HFFc6 (cell line): Measurements from ENCODE around the gene DACH1. TPM values are rescaled to one million over a fixed set of nuclear protein-coding genes. Genes with fewer than 3 reads are reported as not detected.

Source experiments
- DNase-seq: peaks from one replicate; pipeline ENCODE4 v3.0.0-alpha.2; 2018
- H3K27ac Mint-ChIP-seq: 2 replicates; pipeline ENCODE4 v1.8.0; 2020; ENCODE audit warnings: mild to moderate bottlenecking, mixed read lengths
- H3K27me3 Mint-ChIP-seq: 2 replicates; pipeline ENCODE4 v1.8.0; 2021; ENCODE audit warnings: mild to moderate bottlenecking, moderate library complexity, mixed read lengths; ENCODE audit not compliant: insufficient read depth
- H3K36me3 Mint-ChIP-seq: 2 replicates; pipeline ENCODE4 v1.8.0; 2021; ENCODE audit warnings: low read depth, mixed read lengths
- H3K4me1 Mint-ChIP-seq: 2 replicates; pipeline ENCODE4 v1.8.0; 2020; ENCODE audit warnings: low read depth, mixed read lengths
- H3K4me3 Mint-ChIP-seq: 2 replicates; pipeline ENCODE4 v1.8.0; 2020; ENCODE audit warnings: mild to moderate bottlenecking, moderate library complexity, mixed read lengths
- H3K9me3 Mint-ChIP-seq: 2 replicates; pipeline ENCODE4 v1.8.0; 2020; ENCODE audit warnings: mild to moderate bottlenecking, mixed read lengths
- CTCF ChIP-seq: fragments of 200-600 bp; sonication (generic); IDR thresholded peaks from 2 replicates; pipeline ENCODE4 v1.5.0; 2021; ENCODE audit warnings: antibody characterized with exemption, mild to moderate bottlenecking
- total RNA-seq, 6 experiments: library from RNA; stranded (reverse); fragmentation: NEBNext Ultra II Directional; extraction: Animal tissue kit (Norgen Biotek cat#: 25700); gene quantifications; 2 replicates in 1 of 6; 3 replicates in 5 of 6; pipeline ENCODE4 v1.2.3, GENCODE V29; 2021

Gene DACH1
- total RNA-seq, 6 experiments from 2014 or later = not detected

- H3K27ac Mint-ChIP-seq = no peak overlapping the region
- no peaks in the 10 kb centered on the region for H3K4me1 Mint-ChIP-seq
- no peaks in the 10 kb centered on the region for H3K36me3 Mint-ChIP-seq
- H3K4me3 Mint-ChIP-seq = no peak overlapping the region
- no peak for TF ChIP-seq CTCF
- no peak for DNase-seq
- H3K27me3 Mint-ChIP-seq = no peaks in the 10 kb centered on the region
- H3K9me3 Mint-ChIP-seq = peaks cover 10% of the 10 kb centered on the region
These were observed 19.9 kb upstream of the DACH1 start for GRCh38 chr13:71886880-71887279.

- Mint-ChIP-seq H3K4me1 (no peaks in the 10 kb centered on the region), H3K27me3 (no peaks in the 10 kb centered on the region; the same call in 1 of the 2 replicates), H3K36me3 (no peaks in the 10 kb centered on the region), H3K27ac (no peak overlapping the region), H3K4me3 (no peak overlapping the region), H3K9me3 (peaks cover 14% of the 10 kb centered on the region)
- no peak for DNase-seq
- no peak for TF ChIP-seq CTCF
These were observed 15.1 kb upstream of the DACH1 start for GRCh38 chr13:71882120-71882519.

- Mint-ChIP-seq H3K27me3 (no peaks in the 10 kb centered on the region; the same call in 1 of the 2 replicates), H3K36me3 (no peaks in the 10 kb centered on the region), H3K4me1 (no peaks in the 10 kb centered on the region), H3K27ac (no peak overlapping the region), H3K9me3 (peaks cover 9% of the 10 kb centered on the region), H3K4me3 (no peak overlapping the region)
- no peak for DNase-seq
- no peak for TF ChIP-seq CTCF
These were observed 13.9 kb upstream of the DACH1 start for GRCh38 chr13:71880753-71881541.

GRCh38 chr13:71879808-71880344 lies 12.9 kb upstream of the DACH1 start:
- Mint-ChIP-seq H3K27me3 (no peaks in the 10 kb centered on the region; the same call in 1 of the 2 replicates), H3K4me1 (no peaks in the 10 kb centered on the region), H3K36me3 (no peaks in the 10 kb centered on the region), H3K4me3 (no peak overlapping the region), H3K9me3 (peaks cover 9% of the 10 kb centered on the region), H3K27ac (no peak overlapping the region)
- TF ChIP-seq CTCF = no peak
- no peak for DNase-seq

GRCh38 chr13:71879129-71879535 lies 12.1 kb upstream of the DACH1 start:
- no peak for DNase-seq
- H3K9me3 Mint-ChIP-seq = peaks cover 9% of the 10 kb centered on the region
- no peak overlapping the region for H3K27ac Mint-ChIP-seq
- no peaks in the 10 kb centered on the region; the same call in 1 of the 2 replicates for H3K27me3 Mint-ChIP-seq
- H3K36me3 Mint-ChIP-seq = no peaks in the 10 kb centered on the region
- H3K4me1 Mint-ChIP-seq = no peaks in the 10 kb centered on the region
- H3K4me3 Mint-ChIP-seq = no peak overlapping the region
- peak; percentile 49 for TF ChIP-seq CTCF
